Liver (tissue), 9 donors: Measurements from ENCODE around the gene CCM2. TPM values are rescaled to one million over a fixed set of nuclear protein-coding genes. Genes with fewer than 3 reads are reported as not detected.

ENCODE experiments used
- DNase-seq: peaks from one replicate; pipeline ENCODE4 v3.0.0-alpha.2; 2017; ENCODE audit warnings: low spot score
- H3K27ac ChIP-seq, 2 donors: one replicate each; pipeline ENCODE4 v1.7.0; 2013; ENCODE audit warnings: inconsistent platforms in 2 of 2, low read length in 2 of 2, control low read depth in 1 of 2, low read depth in 1 of 2, mild to moderate bottlenecking in 1 of 2
- H3K27me3 ChIP-seq, 4 donors: one replicate each; pipeline versions ENCODE4 v1.6.1 to v1.7.0; 2013; ENCODE audit warnings: low read length in 3 of 4, inconsistent platforms in 1 of 4, mild to moderate bottlenecking in 1 of 4, moderate library complexity in 1 of 4; ENCODE audit not compliant: control insufficient read depth in 4 of 4, insufficient read depth in 4 of 4
- H3K36me3 ChIP-seq, 4 donors: one replicate each; pipeline versions ENCODE4 v1.6.1 to v1.7.0; 2013; ENCODE audit warnings: low read length in 3 of 4, mild to moderate bottlenecking in 3 of 4, low read depth in 1 of 4, moderate library complexity in 1 of 4; ENCODE audit not compliant: control insufficient read depth in 4 of 4, insufficient read depth in 3 of 4
- H3K4me1 ChIP-seq, 4 donors: one replicate each; pipeline versions ENCODE4 v1.6.1 to v1.7.0; 2013; ENCODE audit warnings: low read length in 3 of 4, mild to moderate bottlenecking in 3 of 4, moderate library complexity in 1 of 4; ENCODE audit not compliant: control insufficient read depth in 4 of 4, insufficient read depth in 4 of 4
- H3K4me3 ChIP-seq, 3 donors: one replicate each; pipeline versions ENCODE4 v1.6.1 to v1.7.0; 2013; ENCODE audit warnings: low read length in 3 of 3, control low read depth in 1 of 3, low read depth in 1 of 3, mild to moderate bottlenecking in 1 of 3
- H3K9ac ChIP-seq, 2 donors: one replicate each; pipeline ENCODE4 v1.7.0; 2013; ENCODE audit warnings: low read length in 2 of 2, mild to moderate bottlenecking in 2 of 2, moderate library complexity in 2 of 2, control low read depth in 1 of 2, low read depth in 1 of 2
- H3K9me3 ChIP-seq, 4 donors: one replicate each; pipeline versions ENCODE4 v1.6.1 to v1.7.0; 2013; ENCODE audit warnings: low read length in 3 of 4; ENCODE audit not compliant: control insufficient read depth in 4 of 4
- EGR1 ChIP-seq, 2 donors: IDR thresholded peaks; 2 replicates each; pipeline ENCODE4 v1.6.1; 2016 to 2018; ENCODE audit warnings: antibody characterized with exemption in 2 of 2, low read depth in 2 of 2
- FOXA1 ChIP-seq: IDR thresholded peaks from 2 replicates; pipeline ENCODE4 v1.6.1; 2016; ENCODE audit warnings: antibody characterized with exemption
- FOXA2 ChIP-seq: IDR thresholded peaks from 2 replicates; pipeline ENCODE4 v1.6.1; 2016; ENCODE audit warnings: antibody characterized with exemption
- GABPA ChIP-seq, 2 donors: IDR thresholded peaks in 1 of 2; conservative IDR thresholded peaks in 1 of 2; 2 replicates each; pipeline ENCODE4 v1.6.1; 2016; ENCODE audit warnings: antibody characterized with exemption in 2 of 2, mild to moderate bottlenecking in 1 of 2, moderate library complexity in 1 of 2
- HNF4A ChIP-seq, 2 donors: conservative IDR thresholded peaks; 2 replicates each; pipeline ENCODE4 v1.6.1; 2016; ENCODE audit warnings: antibody characterized with exemption in 2 of 2, mild to moderate bottlenecking in 2 of 2
- JUND ChIP-seq, 2 donors: IDR thresholded peaks; 2 replicates each; pipeline ENCODE4 v1.6.1; 2016; ENCODE audit warnings: antibody characterized with exemption in 2 of 2
- NR2F2 ChIP-seq: IDR thresholded peaks from 2 replicates; pipeline ENCODE4 v1.6.1; 2016; ENCODE audit warnings: antibody characterized with exemption
- RAD21 ChIP-seq, 2 donors: IDR thresholded peaks; 2 replicates each; pipeline ENCODE4 v1.6.1; 2016; ENCODE audit warnings: antibody characterized with exemption in 2 of 2, mild to moderate bottlenecking in 2 of 2
- RXRA ChIP-seq, 2 donors: IDR thresholded peaks; 2 replicates each; pipeline ENCODE4 v1.6.1; 2017 to 2018; ENCODE audit warnings: antibody characterized with exemption in 2 of 2, mild to moderate bottlenecking in 1 of 2
- TAF1 ChIP-seq: conservative IDR thresholded peaks from 2 replicates; pipeline ENCODE4 v1.6.1; 2016; ENCODE audit warnings: antibody characterized with exemption, mild to moderate bottlenecking
- YY1 ChIP-seq: IDR thresholded peaks from 2 replicates; pipeline ENCODE4 v1.6.1; 2016; ENCODE audit warnings: antibody characterized with exemption, mild to moderate bottlenecking
- WGBS: extraction: QIAGEN DNeasy Blood & Tissue Kit; methylation state at CpG from one replicate; pipeline ENCODE4 v1.1.7; 2013; 5-methylcytosine and 5-hydroxymethylcytosine counted together
- polyA plus RNA-seq, 2 donors: library from polyadenylated mRNA; stranded (reverse) in 1 of 2; unstranded in 1 of 2; fragments of 200-250 nt in 1 of 2; fragments of >200 nt in 1 of 2; fragmentation: Nextera tagmentation in 1 of 2; extraction: Ambion mirVana in 1 of 2; gene quantifications; one replicate each; pipeline versions ENCODE4 v1.2.1 to v1.2.3, GENCODE V29; 2013 to 2015
- total RNA-seq, 2 donors: library from RNA; depleted of rRNA; stranded (reverse); fragments of >200 nt; gene quantifications; one replicate each; pipeline ENCODE4 v1.2.3, GENCODE V29; 2014
- TF ChIP-seq, protein P1 (sequence below): IDR thresholded peaks from 2 replicates; pipeline ENCODE4 v1.6.1; 2016; ENCODE audit warnings: antibody characterized with exemption
- TF ChIP-seq, protein P2 (sequence below): IDR thresholded peaks from 2 replicates; pipeline ENCODE4 v1.6.1; 2016; ENCODE audit warnings: antibody characterized with exemption
- TF ChIP-seq, protein P3 (sequence below): fragments of 150-350 bp; IDR thresholded peaks from 2 replicates; pipeline ENCODE4 v1.5.1; 2017; ENCODE audit warnings: improper control_type of control experiment, low read depth, low read length; ENCODE audit not compliant: missing input control
- TF ChIP-seq, protein P4 (sequence below): IDR thresholded peaks from 2 replicates; pipeline ENCODE4 v1.6.1; 2016; ENCODE audit warnings: antibody characterized with exemption
- donor health status: healthy.
- donor health status: healthy.
- donor health status: healthy.
- donor health status: healthy.
- donor health status: healthy.

CCM2 gene
- total and polyA plus RNA-seq, 4 donors = 26.3 to 65.0 (median 47.5) TPM

DNA sequence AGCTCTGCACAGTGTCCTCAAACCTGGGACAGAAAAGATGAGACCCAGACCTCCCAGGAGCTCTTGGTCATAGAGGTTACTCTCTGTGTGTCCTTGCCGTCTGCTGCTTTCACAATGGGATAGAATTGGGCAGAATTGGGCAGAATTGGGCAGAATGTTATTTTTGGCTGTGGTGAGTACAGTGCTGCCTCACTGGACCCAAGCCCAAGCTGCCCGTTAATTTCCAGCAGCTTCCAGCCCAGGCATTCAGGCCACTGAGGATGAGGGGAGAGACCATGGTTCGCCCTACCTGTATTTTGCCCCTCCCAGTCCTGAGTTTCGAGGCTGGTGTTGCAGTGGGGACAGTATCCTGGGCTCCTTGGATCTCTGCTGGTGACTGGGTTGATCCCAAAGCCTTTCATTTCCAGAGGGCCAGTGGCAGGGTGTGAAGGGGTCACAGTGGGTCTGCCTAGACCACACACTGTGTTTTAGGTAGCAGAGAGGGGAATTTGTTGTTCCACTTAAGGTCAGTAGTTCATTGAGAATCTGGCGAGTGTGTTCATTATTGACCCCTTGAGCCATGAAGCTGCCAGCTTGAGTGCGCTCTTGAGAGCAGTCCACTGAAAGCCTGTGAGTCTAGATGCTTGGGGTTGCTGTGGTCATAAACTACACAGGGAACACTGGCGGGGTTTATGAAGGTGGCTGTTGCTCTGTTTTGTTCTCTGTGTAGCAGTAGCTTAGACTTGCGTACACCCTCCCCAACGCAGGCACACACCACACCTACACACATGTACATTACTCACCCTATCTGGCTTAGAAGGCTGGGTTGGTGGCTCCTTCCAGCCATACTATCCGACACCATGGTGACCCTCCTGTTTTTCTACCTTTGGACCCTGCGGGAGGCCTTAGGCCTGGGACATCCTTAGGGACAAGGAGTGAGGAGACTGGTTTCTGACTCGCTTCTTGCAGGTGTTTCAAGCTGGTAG is 65.3 kb downstream of the CCM2 start:
- H3K9ac ChIP-seq = no peak overlapping the region
- no peak for DNase-seq
- WGBS = 91% methylated on average over 12 of the region's 12 CpGs

DNA sequence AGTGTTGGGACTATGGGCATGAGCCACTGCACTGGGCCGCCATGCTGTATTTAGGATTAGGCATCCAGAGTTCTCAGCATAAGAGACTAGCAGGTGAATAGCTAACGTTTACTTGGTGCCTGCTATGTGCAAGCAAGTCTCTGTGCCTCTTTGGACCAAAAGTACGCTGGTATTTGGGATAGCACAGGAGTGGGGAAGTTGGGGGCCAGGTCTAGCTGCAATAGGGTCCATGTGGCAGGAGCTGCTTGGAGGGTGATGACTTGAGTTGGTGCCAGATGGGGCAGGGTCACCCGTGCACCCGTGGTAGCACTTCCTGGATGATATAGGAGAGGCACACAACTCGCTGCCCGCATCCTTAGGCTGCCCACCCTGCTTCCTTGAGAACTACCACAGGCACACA is 66.4 kb downstream of the CCM2 start:
- TF ChIP-seq, protein P1, sequence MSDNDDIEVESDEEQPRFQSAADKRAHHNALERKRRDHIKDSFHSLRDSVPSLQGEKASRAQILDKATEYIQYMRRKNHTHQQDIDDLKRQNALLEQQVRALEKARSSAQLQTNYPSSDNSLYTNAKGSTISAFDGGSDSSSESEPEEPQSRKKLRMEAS = no peak
- TF ChIP-seq RXRA (IDR thresholded peaks at IDR 0.05) (no peak), EGR1 (IDR thresholded peaks at IDR 0.05; ENCODE audit: low read depth in 2 of 2) (no peak), GABPA (IDR thresholded peaks at IDR 0.05 in 1 of 2, conservative IDR thresholded peaks at IDR 0.05 in 1 of 2) (no peak), FOXA2 (no peak), FOXA1 (no peak), HNF4A (conservative IDR thresholded peaks at IDR 0.05) (no peak), JUND (IDR thresholded peaks at IDR 0.05) (no peak), NR2F2 (no peak), RAD21 (IDR thresholded peaks at IDR 0.05) (no peak)
- TF ChIP-seq, protein P2, sequence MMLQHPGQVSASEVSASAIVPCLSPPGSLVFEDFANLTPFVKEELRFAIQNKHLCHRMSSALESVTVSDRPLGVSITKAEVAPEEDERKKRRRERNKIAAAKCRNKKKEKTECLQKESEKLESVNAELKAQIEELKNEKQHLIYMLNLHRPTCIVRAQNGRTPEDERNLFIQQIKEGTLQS = no peak
- TF ChIP-seq, protein P3, sequence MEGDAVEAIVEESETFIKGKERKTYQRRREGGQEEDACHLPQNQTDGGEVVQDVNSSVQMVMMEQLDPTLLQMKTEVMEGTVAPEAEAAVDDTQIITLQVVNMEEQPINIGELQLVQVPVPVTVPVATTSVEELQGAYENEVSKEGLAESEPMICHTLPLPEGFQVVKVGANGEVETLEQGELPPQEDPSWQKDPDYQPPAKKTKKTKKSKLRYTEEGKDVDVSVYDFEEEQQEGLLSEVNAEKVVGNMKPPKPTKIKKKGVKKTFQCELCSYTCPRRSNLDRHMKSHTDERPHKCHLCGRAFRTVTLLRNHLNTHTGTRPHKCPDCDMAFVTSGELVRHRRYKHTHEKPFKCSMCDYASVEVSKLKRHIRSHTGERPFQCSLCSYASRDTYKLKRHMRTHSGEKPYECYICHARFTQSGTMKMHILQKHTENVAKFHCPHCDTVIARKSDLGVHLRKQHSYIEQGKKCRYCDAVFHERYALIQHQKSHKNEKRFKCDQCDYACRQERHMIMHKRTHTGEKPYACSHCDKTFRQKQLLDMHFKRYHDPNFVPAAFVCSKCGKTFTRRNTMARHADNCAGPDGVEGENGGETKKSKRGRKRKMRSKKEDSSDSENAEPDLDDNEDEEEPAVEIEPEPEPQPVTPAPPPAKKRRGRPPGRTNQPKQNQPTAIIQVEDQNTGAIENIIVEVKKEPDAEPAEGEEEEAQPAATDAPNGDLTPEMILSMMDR = no peak
- DNase-seq = no peak
- H3K27me3 ChIP-seq = no peaks in the 10 kb centered on the region

More for the DNA sequence above, 65.3 kb downstream of the CCM2 start:
- H3K27ac ChIP-seq = no peak overlapping the region
- no peaks in the 10 kb centered on the region for H3K9me3 ChIP-seq
- no peaks in the 10 kb centered on the region for H3K4me1 ChIP-seq
- H3K36me3 ChIP-seq = peaks cover 13 to 55% (median 39%) of the 10 kb centered on the region in 4 donors
- no peaks in the 10 kb centered on the region for H3K27me3 ChIP-seq
- no peak for TF ChIP-seq JUND (IDR thresholded peaks at IDR 0.05)
- TF ChIP-seq, protein P2 = no peak
- no peak for TF ChIP-seq YY1
- TF ChIP-seq TAF1 = no peak
- TF ChIP-seq RXRA (IDR thresholded peaks at IDR 0.05) = no peak
- TF ChIP-seq, protein P1 = no peak
- no peak for TF ChIP-seq GABPA (IDR thresholded peaks at IDR 0.05 in 1 of 2, conservative IDR thresholded peaks at IDR 0.05 in 1 of 2)
- no peak for TF ChIP-seq EGR1 (IDR thresholded peaks at IDR 0.05; ENCODE audit: low read depth in 2 of 2)
- TF ChIP-seq, protein P4, sequence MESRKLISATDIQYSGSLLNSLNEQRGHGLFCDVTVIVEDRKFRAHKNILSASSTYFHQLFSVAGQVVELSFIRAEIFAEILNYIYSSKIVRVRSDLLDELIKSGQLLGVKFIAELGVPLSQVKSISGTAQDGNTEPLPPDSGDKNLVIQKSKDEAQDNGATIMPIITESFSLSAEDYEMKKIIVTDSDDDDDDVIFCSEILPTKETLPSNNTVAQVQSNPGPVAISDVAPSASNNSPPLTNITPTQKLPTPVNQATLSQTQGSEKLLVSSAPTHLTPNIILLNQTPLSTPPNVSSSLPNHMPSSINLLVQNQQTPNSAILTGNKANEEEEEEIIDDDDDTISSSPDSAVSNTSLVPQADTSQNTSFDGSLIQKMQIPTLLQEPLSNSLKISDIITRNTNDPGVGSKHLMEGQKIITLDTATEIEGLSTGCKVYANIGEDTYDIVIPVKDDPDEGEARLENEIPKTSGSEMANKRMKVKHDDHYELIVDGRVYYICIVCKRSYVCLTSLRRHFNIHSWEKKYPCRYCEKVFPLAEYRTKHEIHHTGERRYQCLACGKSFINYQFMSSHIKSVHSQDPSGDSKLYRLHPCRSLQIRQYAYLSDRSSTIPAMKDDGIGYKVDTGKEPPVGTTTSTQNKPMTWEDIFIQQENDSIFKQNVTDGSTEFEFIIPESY = no peak
- no peak for TF ChIP-seq NR2F2
- TF ChIP-seq FOXA1 = no peak
- no peak for TF ChIP-seq RAD21 (IDR thresholded peaks at IDR 0.05)
- no peak overlapping the region for H3K4me3 ChIP-seq

More for the DNA sequence above, 66.4 kb downstream of the CCM2 start:
- no peak overlapping the region for H3K9ac ChIP-seq
- peaks cover 17 to 62% (median 44%) of the 10 kb centered on the region in 4 donors for H3K36me3 ChIP-seq
- H3K4me1 ChIP-seq = no peaks in the 10 kb centered on the region
- H3K4me3 ChIP-seq = no peak overlapping the region
- no peak overlapping the region for H3K27ac ChIP-seq
- no peaks in the 10 kb centered on the region for H3K9me3 ChIP-seq
- WGBS = 88% methylated on average over 7 of the region's 7 CpGs
